ENCODE results near the gene S1PR5. TPM values are rescaled to one million over a fixed set of nuclear protein-coding genes. Genes with fewer than 3 reads are reported as not detected.

The S1PR5 gene
- total and polyA plus RNA-seq, 9 of the 15 experiments (the other 6 are each of a cell fraction or from before 2014, with no cell fraction given): 0.03 to 0.54 (median 0.35) TPM; not detected in 4

- TF ChIP-seq CUX1 (CRISPR knock-in tag; IDR thresholded peaks at IDR 0.05) (peak; percentile 87), RB1 (IDR thresholded peaks at IDR 0.05; ENCODE audit: low read depth) (peak; percentile 35), CEBPG (CRISPR knock-in tag; IDR thresholded peaks at IDR 0.05) (peak; percentile 82), CEBPG (tag; conservative IDR thresholded peaks at IDR 0.05 in 1 of 2, IDR thresholded peaks at IDR 0.05 in 1 of 2) (peak; percentile 74 to 90), MCM7 (IDR thresholded peaks at IDR 0.05) (no peak), ZKSCAN8 (CRISPR knock-in tag; IDR thresholded peaks at IDR 0.05) (peak; percentile 78; the same call in 1 of the 2 replicates), MITF (IDR thresholded peaks at IDR 0.05) (no peak), TAF9B (IDR thresholded peaks at IDR 0.05; ENCODE audit: partially characterized antibody) (peak; percentile 7), ZNF354B (CRISPR knock-in tag; IDR thresholded peaks at IDR 0.05) (no peak), FOXK2 (conservative IDR thresholded peaks at IDR 0.05 in 1 of 2, IDR thresholded peaks at IDR 0.05 in 1 of 2; ENCODE audit: low read depth in 2 of 2) (no peak), KAT7 (CRISPR knock-in tag; IDR thresholded peaks at IDR 0.05; ENCODE audit: borderline replicate concordance) (peak; percentile 24; the same call in 1 of the 2 replicates), MECOM (CRISPR knock-in tag; IDR thresholded peaks at IDR 0.05) (peak; percentile 47; the same call in 1 of the 2 replicates), CBX3 (IDR thresholded peaks at IDR 0.05; ENCODE audit: borderline replicate concordance in 1 of 2, low read length in 2 of 2) (0 out of 3 replicates have a peak, but pooled peaks of 1 of the 2 experiments have one; percentile 12), ZNF436 (CRISPR knock-in tag; IDR thresholded peaks at IDR 0.05) (no peak), HNRNPLL (IDR thresholded peaks at IDR 0.05; ENCODE audit: low read depth, low read length, poor library complexity, severe bottlenecking) (peak; percentile 37), ZNF347 (CRISPR knock-in tag; IDR thresholded peaks at IDR 0.05; ENCODE audit: low read depth) (no peak), CCAR2 (IDR thresholded peaks at IDR 0.05; ENCODE audit: low read depth, low read length) (no peak), USF2 (CRISPR knock-in tag; IDR thresholded peaks at IDR 0.05) (no peak), DDX20 (tag; IDR thresholded peaks at IDR 0.05; ENCODE audit: low read depth) (no peak), MBD2 (IDR thresholded peaks at IDR 0.05; ENCODE audit: borderline replicate concordance, low read depth) (no peak), MIER1 (IDR thresholded peaks at IDR 0.05; ENCODE audit: low read depth) (no peak), ZNF444 (CRISPR knock-in tag; IDR thresholded peaks at IDR 0.05) (no peak)
Observed at GRCh38 chr19:10503002-10503789, 14.1 kb downstream of the S1PR5 start, which contains the start of gene KEAP1 (continued).

Data from K562 (cell line).